SK-N-SH (cell line): ENCODE data around the gene SAYSD1.

Experiments
- CHD2 ChIP-seq: fragments of 150-350 bp; IDR thresholded peaks from 2 replicates; pipeline ENCODE4 v1.6.1; 2018; ENCODE audit warnings: low read length; ENCODE audit not compliant: partially characterized antibody
- EZH2phosphoT487 ChIP-seq: fragments of 200-600 bp; sonication (generic); IDR thresholded peaks from 2 replicates; pipeline ENCODE4 v1.6.1; 2017; ENCODE audit warnings: low read depth, mixed run types, mild to moderate bottlenecking, antibody characterized with exemption, moderate library complexity, borderline replicate concordance
- GABPA ChIP-seq: IDR thresholded peaks from 2 replicates; pipeline ENCODE4 v1.4.0; 2012; ENCODE audit warnings: low read depth, mild to moderate bottlenecking
- NRF1 ChIP-seq: IDR thresholded peaks from 2 replicates; pipeline ENCODE4 v1.6.1; 2012; ENCODE audit warnings: low read depth, mild to moderate bottlenecking, low read length
- POLR2AphosphoS5 ChIP-seq: IDR thresholded peaks from 2 replicates; pipeline ENCODE4 v1.6.1; 2012; ENCODE audit warnings: low read depth, low read length
- RAD21 ChIP-seq: IDR thresholded peaks from 2 replicates; pipeline ENCODE4 v1.6.1; 2012; ENCODE audit warnings: mild to moderate bottlenecking, low read length
- RFX5 ChIP-seq: IDR thresholded peaks from 2 replicates; pipeline ENCODE4 v1.6.1; 2012; ENCODE audit warnings: mild to moderate bottlenecking, improper control_type of control experiment, low read length
- TAF1 ChIP-seq: IDR thresholded peaks from 2 replicates; pipeline ENCODE4 v1.6.1; 2012; ENCODE audit warnings: low read depth, mild to moderate bottlenecking, low read length, moderate library complexity, borderline replicate concordance
- TCF12 ChIP-seq: IDR thresholded peaks from 2 replicates; pipeline ENCODE4 v1.4.0; 2012
- TF ChIP-seq, protein P1 (sequence below): fragments of 200-600 bp; sonication (generic); IDR thresholded peaks from 2 replicates; pipeline ENCODE4 v1.6.1; 2017; ENCODE audit warnings: antibody characterized with exemption, mild to moderate bottlenecking, moderate library complexity
- TF ChIP-seq, protein P2 (sequence below): IDR thresholded peaks from 2 replicates; pipeline ENCODE4 v1.4.0; 2012; ENCODE audit warnings: low read depth
- TF ChIP-seq, protein P3 (sequence below): fragments of 150-350 bp; IDR thresholded peaks from 2 replicates; pipeline ENCODE4 v1.6.1; 2017; ENCODE audit warnings: antibody characterized with exemption, low read length, low read depth, borderline replicate concordance

DNA sequence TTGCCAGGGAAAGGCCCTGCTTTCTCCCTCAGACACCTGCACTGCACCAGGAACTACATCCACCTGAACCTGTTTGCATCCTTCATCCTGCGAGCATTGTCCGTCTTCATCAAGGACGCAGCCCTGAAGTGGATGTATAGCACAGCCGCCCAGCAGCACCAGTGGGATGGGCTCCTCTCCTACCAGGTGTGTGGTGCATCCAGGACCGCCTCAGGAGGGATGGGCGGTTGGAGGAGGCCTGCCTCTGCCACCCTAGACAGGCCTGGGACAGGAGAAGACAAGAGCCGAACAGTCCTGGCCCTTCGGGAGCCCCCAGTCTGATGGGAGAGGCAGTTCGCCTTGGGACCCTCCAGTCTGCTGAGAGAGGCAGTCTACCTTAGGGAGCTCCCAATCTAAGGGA lies 42.2 kb downstream of the SAYSD1 start:
- TF ChIP-seq, protein P1, sequence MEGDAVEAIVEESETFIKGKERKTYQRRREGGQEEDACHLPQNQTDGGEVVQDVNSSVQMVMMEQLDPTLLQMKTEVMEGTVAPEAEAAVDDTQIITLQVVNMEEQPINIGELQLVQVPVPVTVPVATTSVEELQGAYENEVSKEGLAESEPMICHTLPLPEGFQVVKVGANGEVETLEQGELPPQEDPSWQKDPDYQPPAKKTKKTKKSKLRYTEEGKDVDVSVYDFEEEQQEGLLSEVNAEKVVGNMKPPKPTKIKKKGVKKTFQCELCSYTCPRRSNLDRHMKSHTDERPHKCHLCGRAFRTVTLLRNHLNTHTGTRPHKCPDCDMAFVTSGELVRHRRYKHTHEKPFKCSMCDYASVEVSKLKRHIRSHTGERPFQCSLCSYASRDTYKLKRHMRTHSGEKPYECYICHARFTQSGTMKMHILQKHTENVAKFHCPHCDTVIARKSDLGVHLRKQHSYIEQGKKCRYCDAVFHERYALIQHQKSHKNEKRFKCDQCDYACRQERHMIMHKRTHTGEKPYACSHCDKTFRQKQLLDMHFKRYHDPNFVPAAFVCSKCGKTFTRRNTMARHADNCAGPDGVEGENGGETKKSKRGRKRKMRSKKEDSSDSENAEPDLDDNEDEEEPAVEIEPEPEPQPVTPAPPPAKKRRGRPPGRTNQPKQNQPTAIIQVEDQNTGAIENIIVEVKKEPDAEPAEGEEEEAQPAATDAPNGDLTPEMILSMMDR = no peak
- TF ChIP-seq RAD21 (no peak), EZH2phosphoT487 (no peak), TCF12 (no peak), POLR2AphosphoS5 (no peak), NRF1 (no peak), GABPA (no peak), RFX5 (no peak), CHD2 (no peak), TAF1 (no peak)
- TF ChIP-seq, protein P2, sequence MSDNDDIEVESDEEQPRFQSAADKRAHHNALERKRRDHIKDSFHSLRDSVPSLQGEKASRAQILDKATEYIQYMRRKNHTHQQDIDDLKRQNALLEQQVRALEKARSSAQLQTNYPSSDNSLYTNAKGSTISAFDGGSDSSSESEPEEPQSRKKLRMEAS = no peak
- TF ChIP-seq, protein P3, sequence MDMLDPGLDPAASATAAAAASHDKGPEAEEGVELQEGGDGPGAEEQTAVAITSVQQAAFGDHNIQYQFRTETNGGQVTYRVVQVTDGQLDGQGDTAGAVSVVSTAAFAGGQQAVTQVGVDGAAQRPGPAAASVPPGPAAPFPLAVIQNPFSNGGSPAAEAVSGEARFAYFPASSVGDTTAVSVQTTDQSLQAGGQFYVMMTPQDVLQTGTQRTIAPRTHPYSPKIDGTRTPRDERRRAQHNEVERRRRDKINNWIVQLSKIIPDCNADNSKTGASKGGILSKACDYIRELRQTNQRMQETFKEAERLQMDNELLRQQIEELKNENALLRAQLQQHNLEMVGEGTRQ = no peak
